H1 (cell line): ENCODE data around the gene FAR2. TPM values are rescaled to one million over a fixed set of nuclear protein-coding genes. Genes with fewer than 3 reads are reported as not detected.

Experiments
- HDAC2 ChIP-seq, 2 experiments: fragments of 300-600 bp in 1 of 2; sonication (generic) in 1 of 2; IDR thresholded peaks; 2 replicates each; pipeline ENCODE4 v1.6.1; 2011 to 2012; ENCODE audit warnings: low read depth in 2 of 2, low read length in 2 of 2, mild to moderate bottlenecking in 2 of 2, moderate library complexity in 2 of 2, borderline replicate concordance in 1 of 2, inconsistent platforms in 1 of 2
- polyA plus RNA-seq, 7 experiments: library from polyadenylated mRNA; depleted of rRNA in 3 of 7; stranded (reverse) in 5 of 7; unstranded in 2 of 7; fragments of >200 nt in 5 of 7; fragments of 200-250 nt in 2 of 7; gene quantifications; 1 replicate in 5 of 7; 2 replicates in 1 of 7; 4 replicates in 1 of 7; pipeline versions ENCODE4 v1.2.1 to v1.2.3, GENCODE V29; 2011 to 2013; ENCODE audit warnings: missing spikeins in 2 of 7, mixed read lengths in 2 of 7
- total RNA-seq: library from RNA; stranded (reverse); fragmentation: NEBNext Ultra II Directional; extraction: Animal tissue kit (Norgen Biotek cat#: 25700); gene quantifications from 2 replicates; pipeline ENCODE4 v1.2.1, GENCODE V29; 2021

FAR2 gene
- total and polyA plus RNA-seq, 2 of the 8 experiments (the other 6 are each of a cell fraction or from before 2014, with no cell fraction given), result 24.0 to 24.1 TPM

DNA sequence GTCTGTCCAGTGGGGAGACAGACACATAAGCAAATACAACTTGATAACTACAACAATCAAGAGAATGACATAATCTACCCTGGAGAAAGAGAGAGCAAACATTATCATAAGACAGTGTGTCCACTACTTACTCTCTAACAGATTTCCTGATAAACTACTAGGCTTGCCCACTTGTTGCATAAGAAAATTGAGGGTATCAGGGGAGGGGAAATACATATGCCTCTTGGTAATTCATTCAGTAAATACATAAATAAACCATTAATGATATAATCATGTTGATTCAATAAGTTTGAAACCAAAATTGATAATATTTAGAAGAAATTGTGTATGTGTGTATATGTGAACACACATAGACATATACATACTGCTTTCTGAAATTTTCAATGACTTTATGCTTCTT lies 155.3 kb downstream of the FAR2 start (continued):
- no peak for TF ChIP-seq HDAC2 (IDR thresholded peaks at IDR 0.05; ENCODE audit: borderline replicate concordance in 1 of 2, low read depth in 2 of 2, low read length in 2 of 2)
